ENCODE measurements around the gene CDK5RAP3. TPM values are rescaled to one million over a fixed set of nuclear protein-coding genes. Genes with fewer than 3 reads are reported as not detected.

The CDK5RAP3 gene
- total RNA-seq, 2 experiments from 2014 or later: 206 to 224 TPM

DNA sequence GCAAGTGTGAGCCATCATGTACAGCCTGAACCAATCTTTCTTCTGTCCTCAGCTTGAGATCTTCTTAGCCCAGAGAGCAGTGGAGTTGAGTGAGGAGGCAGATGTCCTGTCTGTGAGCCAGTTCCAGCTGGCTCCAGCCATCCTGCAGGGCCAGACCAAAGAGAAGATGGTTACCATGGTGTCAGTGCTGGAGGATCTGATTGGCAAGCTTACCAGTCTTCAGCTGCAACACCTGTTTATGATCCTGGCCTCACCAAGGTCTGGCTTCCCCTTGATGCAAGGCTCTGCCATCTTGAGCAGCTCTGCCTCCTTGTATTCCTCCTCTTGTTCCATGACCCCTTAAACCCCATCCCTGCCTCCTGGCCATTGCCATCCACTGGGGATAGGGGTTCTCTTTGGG is 9.6 kb downstream of the CDK5RAP3 start:
- DNase-seq: no peak
- H3K36me3 Mint-ChIP-seq (ENCODE audit: low read depth): peaks cover 78% of the 10 kb centered on the region
- H3K27ac Mint-ChIP-seq: no peak overlapping the region
- Histone ChIP-seq H3K9me3 (ENCODE audit: control insufficient read depth in 1 of 2, insufficient read depth in 1 of 2, low read length in 2 of 2) (no peaks in the 10 kb centered on the region), H3K4me3 (ENCODE audit: low read length) (no peak overlapping the region), H3K27ac (ENCODE audit: low read depth in 1 of 2, low read length in 2 of 2) (no peak overlapping the region), H3K4me1 (ENCODE audit: insufficient read depth, low read length) (peaks cover 19% of the 10 kb centered on the region), H3K36me3 (ENCODE audit: insufficient read depth, low read length) (peaks cover 65% of the 10 kb centered on the region), H3K27me3 (ENCODE audit: control insufficient read depth in 1 of 2, insufficient read depth in 2 of 2, low read length in 2 of 2) (no peaks in the 10 kb centered on the region)
- no peaks in the 10 kb centered on the region for H3K9me3 Mint-ChIP-seq
- no peaks in the 10 kb centered on the region for H3K4me1 Mint-ChIP-seq (ENCODE audit: low read depth)
- CTCF ChIA-PET: no interaction called here
- no peaks in the 10 kb centered on the region for H3K27me3 Mint-ChIP-seq
- ATAC-seq (ENCODE audit: poor library complexity): no peak
- intact Hi-C loops (cut with DNase I, micrococcal nuclease): no loop called here
- POLR2A ChIA-PET: no interaction called here
- TF ChIP-seq, protein P1, sequence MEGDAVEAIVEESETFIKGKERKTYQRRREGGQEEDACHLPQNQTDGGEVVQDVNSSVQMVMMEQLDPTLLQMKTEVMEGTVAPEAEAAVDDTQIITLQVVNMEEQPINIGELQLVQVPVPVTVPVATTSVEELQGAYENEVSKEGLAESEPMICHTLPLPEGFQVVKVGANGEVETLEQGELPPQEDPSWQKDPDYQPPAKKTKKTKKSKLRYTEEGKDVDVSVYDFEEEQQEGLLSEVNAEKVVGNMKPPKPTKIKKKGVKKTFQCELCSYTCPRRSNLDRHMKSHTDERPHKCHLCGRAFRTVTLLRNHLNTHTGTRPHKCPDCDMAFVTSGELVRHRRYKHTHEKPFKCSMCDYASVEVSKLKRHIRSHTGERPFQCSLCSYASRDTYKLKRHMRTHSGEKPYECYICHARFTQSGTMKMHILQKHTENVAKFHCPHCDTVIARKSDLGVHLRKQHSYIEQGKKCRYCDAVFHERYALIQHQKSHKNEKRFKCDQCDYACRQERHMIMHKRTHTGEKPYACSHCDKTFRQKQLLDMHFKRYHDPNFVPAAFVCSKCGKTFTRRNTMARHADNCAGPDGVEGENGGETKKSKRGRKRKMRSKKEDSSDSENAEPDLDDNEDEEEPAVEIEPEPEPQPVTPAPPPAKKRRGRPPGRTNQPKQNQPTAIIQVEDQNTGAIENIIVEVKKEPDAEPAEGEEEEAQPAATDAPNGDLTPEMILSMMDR (IDR thresholded peaks at IDR 0.05): no peak
- no peak overlapping the region for H3K4me3 Mint-ChIP-seq

DNA sequence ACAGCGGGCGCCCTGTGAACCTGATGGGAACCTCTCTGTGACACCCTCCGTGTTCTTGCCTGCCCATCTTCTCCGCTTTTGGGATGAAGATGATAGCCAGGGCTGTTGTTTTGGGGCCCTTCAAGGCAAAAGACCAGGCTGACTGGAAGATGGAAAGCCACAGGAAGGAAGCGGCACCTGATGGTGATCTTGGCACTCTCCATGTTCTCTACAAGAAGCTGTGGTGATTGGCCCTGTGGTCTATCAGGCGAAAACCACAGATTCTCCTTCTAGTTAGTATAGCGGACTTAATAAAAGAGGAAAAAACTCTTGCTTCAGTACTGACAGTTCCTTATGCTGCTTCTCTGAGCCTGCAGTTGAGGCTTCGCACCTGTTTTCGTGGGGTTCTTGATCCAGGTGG is 10.5 kb downstream of the CDK5RAP3 start:
- peaks cover 72% of the 10 kb centered on the region for H3K36me3 Mint-ChIP-seq (ENCODE audit: low read depth)
- intact Hi-C loops (cut with DNase I, micrococcal nuclease): no loop called here
- H3K27ac ChIP-seq (ENCODE audit: low read depth in 1 of 2, low read length in 2 of 2): no peak overlapping the region
- no peaks in the 10 kb centered on the region for H3K9me3 Mint-ChIP-seq
- no peak overlapping the region for H3K27ac Mint-ChIP-seq
- H3K9me3 ChIP-seq (ENCODE audit: control insufficient read depth in 1 of 2, insufficient read depth in 1 of 2, low read length in 2 of 2): no peaks in the 10 kb centered on the region
- ATAC-seq (ENCODE audit: poor library complexity): no peak
- ChIA-PET CTCF (no interaction called here), POLR2A (interaction anchor here (0.5 kb wide), 1 partner anchor 11 kb away, joined by 3 read pairs; the partner anchor contains the start of gene CDK5RAP3)
- no peak overlapping the region for H3K4me3 ChIP-seq (ENCODE audit: low read length)
- H3K27me3 Mint-ChIP-seq: no peaks in the 10 kb centered on the region
- TF ChIP-seq, protein P1 (IDR thresholded peaks at IDR 0.05): no peak
- peaks cover 19% of the 10 kb centered on the region for H3K4me1 ChIP-seq (ENCODE audit: insufficient read depth, low read length)
- peak in 1 of 14 experiments; percentile 44 for DNase-seq
- H3K27me3 ChIP-seq (ENCODE audit: control insufficient read depth in 1 of 2, insufficient read depth in 2 of 2, low read length in 2 of 2): no peaks in the 10 kb centered on the region
- peaks cover 56% of the 10 kb centered on the region for H3K36me3 ChIP-seq (ENCODE audit: insufficient read depth, low read length)
- no peaks in the 10 kb centered on the region for H3K4me1 Mint-ChIP-seq (ENCODE audit: low read depth)
- H3K4me3 Mint-ChIP-seq: no peak overlapping the region

- no peak for DNase-seq
- H3K9me3 ChIP-seq (ENCODE audit: control insufficient read depth in 1 of 2, insufficient read depth in 1 of 2, low read length in 2 of 2): no peaks in the 10 kb centered on the region
- H3K27ac Mint-ChIP-seq: no peak overlapping the region
- peaks cover 52% of the 10 kb centered on the region for H3K36me3 ChIP-seq (ENCODE audit: insufficient read depth, low read length)
- H3K4me1 ChIP-seq (ENCODE audit: insufficient read depth, low read length): peaks cover 19% of the 10 kb centered on the region
- ATAC-seq (ENCODE audit: poor library complexity): no peak
- intact Hi-C loops (cut with DNase I, micrococcal nuclease): no loop called here
- no peak overlapping the region for H3K27ac ChIP-seq (ENCODE audit: low read depth in 1 of 2, low read length in 2 of 2)
- no peaks in the 10 kb centered on the region for H3K27me3 ChIP-seq (ENCODE audit: control insufficient read depth in 1 of 2, insufficient read depth in 2 of 2, low read length in 2 of 2)
- ChIA-PET CTCF (no interaction called here), POLR2A (interaction anchor here (1.0 kb wide), 1 partner anchor 11 kb away, joined by 3 read pairs; the partner anchor contains the start of gene CDK5RAP3)
- H3K4me1 Mint-ChIP-seq (ENCODE audit: low read depth): no peaks in the 10 kb centered on the region
- no peaks in the 10 kb centered on the region for H3K9me3 Mint-ChIP-seq
- no peak overlapping the region for H3K4me3 Mint-ChIP-seq
- TF ChIP-seq, protein P1 (IDR thresholded peaks at IDR 0.05): no peak
- H3K4me3 ChIP-seq (ENCODE audit: low read length): no peak overlapping the region
- peaks cover 66% of the 10 kb centered on the region for H3K36me3 Mint-ChIP-seq (ENCODE audit: low read depth)
- H3K27me3 Mint-ChIP-seq: no peaks in the 10 kb centered on the region
Observed at GRCh38 chr17:47982091-47982617, 11.2 kb downstream of the CDK5RAP3 start.

Data from CD4-positive, alpha-beta T cell (primary cell).